Measurements from ENCODE around the gene MROH8. TPM values are rescaled to one million over a fixed set of nuclear protein-coding genes. Genes with fewer than 3 reads are reported as not detected.
A peak's percentile ranks its signal among the peaks of the same experiment; 100 is the strongest.

MROH8 gene
- total RNA-seq, 6 experiments from 2014 or later: 1.3 to 1.9 (median 1.6) TPM

DNA sequence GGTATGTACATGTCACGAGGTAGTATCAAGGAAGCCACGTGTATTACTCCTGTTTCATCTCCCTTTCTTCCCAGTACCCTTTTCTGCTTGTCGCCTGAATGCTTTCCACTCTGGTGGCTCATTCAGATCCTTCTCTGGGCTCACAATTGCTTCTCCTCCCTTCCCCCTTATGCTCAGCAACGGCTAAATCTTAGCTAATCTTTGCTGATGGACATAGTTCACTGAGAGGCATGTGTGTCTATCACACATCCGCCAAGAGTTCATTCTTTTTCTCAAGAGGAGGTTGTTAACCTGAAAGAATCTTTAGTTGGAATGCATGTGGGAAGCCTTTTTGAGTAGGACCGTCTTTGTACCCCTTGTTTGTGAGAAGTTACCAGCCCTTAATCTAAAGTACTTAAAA lies 25.8 kb upstream of the MROH8 start:
- Mint-ChIP-seq H3K4me3 (no peak overlapping the region), H3K36me3 (ENCODE audit: low read depth) (peaks cover 27% of the 10 kb centered on the region; the same call in 1 of the 2 replicates), H3K4me1 (ENCODE audit: low read depth) (peaks cover 33% of the 10 kb centered on the region), H3K27me3 (ENCODE audit: insufficient read depth) (no peaks in the 10 kb centered on the region), H3K9me3 (no peaks in the 10 kb centered on the region), H3K27ac (peak overlapping the region; percentile 28; the same call in 1 of the 2 replicates)
- TF ChIP-seq CTCF (IDR thresholded peaks at IDR 0.05): no peak
- no peak for DNase-seq

DNA sequence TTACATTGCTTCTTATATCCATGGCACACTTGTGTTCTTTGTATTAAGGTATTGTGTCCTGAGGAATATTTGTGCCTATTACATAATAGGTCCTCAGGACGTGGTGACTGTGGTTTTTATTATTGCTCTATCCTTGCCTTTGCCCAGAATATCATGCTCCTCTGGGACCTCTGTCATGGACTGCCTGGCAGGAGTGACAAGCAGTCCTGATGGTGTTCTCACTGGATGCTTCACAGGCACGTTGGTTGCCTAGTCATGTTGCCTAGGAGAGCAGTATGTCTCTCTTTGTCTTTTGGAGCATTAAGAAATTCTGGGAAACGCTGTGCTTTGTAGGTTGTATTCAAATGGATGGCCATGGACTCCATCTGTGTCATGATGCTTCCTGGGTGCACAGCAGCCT lies 24.7 kb upstream of the MROH8 start:
- Mint-ChIP-seq H3K4me3 (no peak overlapping the region), H3K27me3 (ENCODE audit: insufficient read depth) (no peaks in the 10 kb centered on the region; the same call in 1 of the 2 replicates), H3K9me3 (no peaks in the 10 kb centered on the region), H3K4me1 (ENCODE audit: low read depth) (peaks cover 33% of the 10 kb centered on the region), H3K27ac (no peak overlapping the region), H3K36me3 (ENCODE audit: low read depth) (peaks cover 27% of the 10 kb centered on the region; the same call in 1 of the 2 replicates)
- no peak for TF ChIP-seq CTCF (IDR thresholded peaks at IDR 0.05)
- no peak for DNase-seq

- DNase-seq: peak; percentile 96
- Mint-ChIP-seq H3K4me1 (ENCODE audit: low read depth) (peaks cover 33% of the 10 kb centered on the region), H3K9me3 (no peaks in the 10 kb centered on the region), H3K4me3 (peak overlapping the region; percentile 84), H3K27ac (peak overlapping the region; percentile 93), H3K36me3 (ENCODE audit: low read depth) (peaks cover 23% of the 10 kb centered on the region; the same call in 1 of the 2 replicates), H3K27me3 (ENCODE audit: insufficient read depth) (no peaks in the 10 kb centered on the region; the same call in 1 of the 2 replicates)
- peak; percentile 95 for TF ChIP-seq CTCF (IDR thresholded peaks at IDR 0.05)
Measured at GRCh38 chr20:37202267-37202943, 23.1 kb upstream of the MROH8 start.

- TF ChIP-seq CTCF (IDR thresholded peaks at IDR 0.05): no peak
- Mint-ChIP-seq H3K9me3 (no peaks in the 10 kb centered on the region), H3K4me1 (ENCODE audit: low read depth) (peaks cover 33% of the 10 kb centered on the region), H3K27me3 (ENCODE audit: insufficient read depth) (no peaks in the 10 kb centered on the region; the same call in 1 of the 2 replicates), H3K36me3 (ENCODE audit: low read depth) (peaks cover 23% of the 10 kb centered on the region; the same call in 1 of the 2 replicates), H3K27ac (peak overlapping the region; percentile 93), H3K4me3 (peak overlapping the region; percentile 84)
- DNase-seq: peak; percentile 13
Measured at GRCh38 chr20:37201827-37202162, 22.4 kb upstream of the MROH8 start.

GRCh38 chr20:37200926-37201826 lies 21.8 kb upstream of the MROH8 start:
- H3K36me3 Mint-ChIP-seq (ENCODE audit: low read depth): peaks cover 23% of the 10 kb centered on the region; the same call in 1 of the 2 replicates
- no peaks in the 10 kb centered on the region; the same call in 1 of the 2 replicates for H3K27me3 Mint-ChIP-seq (ENCODE audit: insufficient read depth)

More at GRCh38 chr20:37200926-37201826, 21.8 kb upstream of the MROH8 start:
- Mint-ChIP-seq H3K27ac (peak overlapping the region; percentile 93), H3K4me1 (ENCODE audit: low read depth) (peaks cover 33% of the 10 kb centered on the region), H3K9me3 (no peaks in the 10 kb centered on the region), H3K4me3 (peak overlapping the region; percentile 84)
- no peak for DNase-seq
- TF ChIP-seq CTCF (IDR thresholded peaks at IDR 0.05): no peak
